Peyer's patch (tissue), 4 donors: ENCODE results near the gene DPH7.

Source experiments
- POLR2A ChIP-seq, 2 donors: fragments of 450-650 bp; IDR thresholded peaks; one replicate each; pipeline ENCODE4 v1.5.1; 2017; ENCODE audit warnings: antibody characterized with exemption in 2 of 2, mild to moderate bottlenecking in 2 of 2, moderate library complexity in 2 of 2
- TF ChIP-seq, protein P1 (sequence below), 6 experiments: fragments of 450-650 bp in 4 of 6; fragments of 200-600 bp in 2 of 6; sonication (generic) in 1 of 6; IDR thresholded peaks; one replicate each; pipeline ENCODE4 v1.5.1; 2017 to 2019; ENCODE audit warnings: antibody characterized with exemption in 6 of 6, mild to moderate bottlenecking in 3 of 6, moderate library complexity in 1 of 6

DNA sequence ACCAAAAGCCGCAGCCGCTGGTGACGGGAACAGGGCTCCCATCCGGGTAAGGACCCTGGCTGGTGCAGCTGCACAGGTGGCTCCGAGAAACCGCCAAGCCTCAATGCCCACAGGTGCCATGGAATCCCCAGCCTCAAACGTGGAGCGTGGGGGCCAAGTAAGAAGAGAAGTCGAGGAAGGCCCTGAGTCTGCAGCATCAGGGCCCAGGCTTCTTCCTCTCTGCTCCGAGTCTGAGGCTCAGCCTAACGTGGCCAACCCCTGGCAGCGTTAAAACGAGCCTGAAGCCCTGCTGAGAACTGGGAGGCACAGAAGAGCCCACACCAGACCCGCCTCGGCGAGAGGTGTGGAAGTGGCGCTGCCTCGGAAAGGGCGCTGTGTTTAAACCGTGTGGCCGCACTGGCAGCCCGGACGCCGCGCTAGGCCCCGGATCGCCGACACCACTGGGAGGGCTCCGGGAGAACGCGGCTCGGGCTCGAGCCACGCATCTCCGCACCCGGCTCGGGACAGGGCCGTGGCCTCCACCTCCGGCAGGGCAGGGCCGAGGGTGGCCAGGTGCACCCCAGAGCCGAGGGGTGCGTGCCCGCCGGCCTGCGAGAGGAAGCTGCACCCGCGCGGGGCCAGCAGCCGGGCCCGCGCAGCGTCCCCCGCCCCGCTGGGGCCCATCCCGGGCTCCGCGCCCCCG is 10.9 kb upstream of the DPH7 start:
- TF ChIP-seq, protein P1, sequence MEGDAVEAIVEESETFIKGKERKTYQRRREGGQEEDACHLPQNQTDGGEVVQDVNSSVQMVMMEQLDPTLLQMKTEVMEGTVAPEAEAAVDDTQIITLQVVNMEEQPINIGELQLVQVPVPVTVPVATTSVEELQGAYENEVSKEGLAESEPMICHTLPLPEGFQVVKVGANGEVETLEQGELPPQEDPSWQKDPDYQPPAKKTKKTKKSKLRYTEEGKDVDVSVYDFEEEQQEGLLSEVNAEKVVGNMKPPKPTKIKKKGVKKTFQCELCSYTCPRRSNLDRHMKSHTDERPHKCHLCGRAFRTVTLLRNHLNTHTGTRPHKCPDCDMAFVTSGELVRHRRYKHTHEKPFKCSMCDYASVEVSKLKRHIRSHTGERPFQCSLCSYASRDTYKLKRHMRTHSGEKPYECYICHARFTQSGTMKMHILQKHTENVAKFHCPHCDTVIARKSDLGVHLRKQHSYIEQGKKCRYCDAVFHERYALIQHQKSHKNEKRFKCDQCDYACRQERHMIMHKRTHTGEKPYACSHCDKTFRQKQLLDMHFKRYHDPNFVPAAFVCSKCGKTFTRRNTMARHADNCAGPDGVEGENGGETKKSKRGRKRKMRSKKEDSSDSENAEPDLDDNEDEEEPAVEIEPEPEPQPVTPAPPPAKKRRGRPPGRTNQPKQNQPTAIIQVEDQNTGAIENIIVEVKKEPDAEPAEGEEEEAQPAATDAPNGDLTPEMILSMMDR (IDR thresholded peaks at IDR 0.05): no peak
- no peak for TF ChIP-seq POLR2A (IDR thresholded peaks at IDR 0.05)
